Activated CD8-positive, alpha-beta memory T cell treated with anti-CD3 and anti-CD28 coated beads, Interleukin-2, amount 50 U/mL, for 4 hours (primary cell): ENCODE measurements around the gene APAF1.
"Not testable (repeated sequence)": the region's sequence is repeated elsewhere in the genome, so short reads cannot be mapped to it uniquely, and the experiment has no call there.

Source experiments
- DNase-seq: peaks from one replicate; pipeline ENCODE4 v3.0.0-alpha.2; 2020

The APAF1 gene

DNA sequence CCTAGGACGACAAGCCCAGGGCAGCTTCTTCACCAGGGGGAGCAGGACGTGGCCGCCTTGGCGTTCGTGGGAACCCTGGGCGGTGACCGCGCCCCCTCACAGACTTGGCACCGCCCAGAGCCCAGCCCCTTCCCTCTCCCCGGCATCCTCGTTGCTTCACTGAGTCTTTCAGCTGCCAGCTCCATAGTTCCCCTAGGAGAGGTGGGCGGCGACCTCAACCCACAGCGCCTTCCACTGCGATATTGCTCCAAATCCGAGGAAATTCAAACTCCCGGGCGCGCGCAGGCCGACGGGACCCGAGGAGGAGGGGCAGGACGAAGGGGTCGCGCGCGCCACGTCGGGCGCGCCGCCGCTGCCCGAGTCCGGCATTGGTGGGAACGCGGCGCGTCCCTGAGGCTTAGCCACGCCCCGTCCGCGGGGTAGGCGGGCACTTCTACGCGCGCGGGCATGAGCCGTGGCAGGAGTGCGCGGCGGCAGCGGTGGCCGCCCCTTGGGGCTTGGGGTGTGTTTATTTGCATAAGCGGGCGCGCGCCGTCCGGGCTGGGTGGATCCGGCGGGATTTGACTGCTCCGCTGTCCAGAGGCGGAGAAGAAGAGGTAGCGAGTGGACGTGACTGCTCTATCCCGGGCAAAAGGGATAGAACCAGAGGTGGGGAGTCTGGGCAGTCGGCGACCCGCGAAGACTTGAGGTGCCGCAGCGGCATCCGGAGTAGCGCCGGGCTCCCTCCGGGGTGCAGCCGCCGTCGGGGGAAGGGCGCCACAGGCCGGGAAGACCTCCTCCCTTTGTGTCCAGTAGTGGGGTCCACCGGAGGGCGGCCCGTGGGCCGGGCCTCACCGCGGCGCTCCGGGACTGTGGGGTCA, at the start of gene APAF1, which contains the start of gene IKBIP:
Gene APAF1, plus strand, starts transcription at position 579 of the 860 bp plus-strand sequence. CDS start 3,070 bp downstream, outside the sequence.
Gene IKBIP, minus strand, starts transcription at position 77 of the 860 bp plus-strand sequence. CDS start 87 bp downstream, outside the sequence.
- DNase-seq, result peak; percentile 98

DNA sequence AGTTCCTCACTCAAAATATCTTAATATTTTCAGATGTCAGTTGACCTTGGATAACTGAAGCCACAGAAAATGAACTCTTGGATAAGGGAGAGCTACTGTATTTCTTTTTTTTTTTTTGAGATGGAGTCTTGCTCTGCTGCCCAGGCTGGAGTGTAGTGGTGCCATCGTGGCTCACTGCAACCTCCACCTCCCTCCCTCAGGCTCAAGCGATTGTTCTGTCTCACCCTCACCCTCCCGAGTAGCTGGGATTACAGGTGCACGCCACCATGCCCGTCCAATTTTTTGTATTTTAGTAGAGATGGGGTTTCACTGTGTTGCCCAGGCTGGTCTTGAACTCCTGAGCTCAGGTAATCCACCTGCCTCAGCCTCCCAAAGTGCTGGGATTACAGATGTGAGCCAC, 47.8 kb upstream of the APAF1 start:
- not testable (repeated sequence) for DNase-seq

- no peak for DNase-seq
Measured at GRCh38 chr12:98601924-98602323, 43.2 kb upstream of the APAF1 start.

DNA sequence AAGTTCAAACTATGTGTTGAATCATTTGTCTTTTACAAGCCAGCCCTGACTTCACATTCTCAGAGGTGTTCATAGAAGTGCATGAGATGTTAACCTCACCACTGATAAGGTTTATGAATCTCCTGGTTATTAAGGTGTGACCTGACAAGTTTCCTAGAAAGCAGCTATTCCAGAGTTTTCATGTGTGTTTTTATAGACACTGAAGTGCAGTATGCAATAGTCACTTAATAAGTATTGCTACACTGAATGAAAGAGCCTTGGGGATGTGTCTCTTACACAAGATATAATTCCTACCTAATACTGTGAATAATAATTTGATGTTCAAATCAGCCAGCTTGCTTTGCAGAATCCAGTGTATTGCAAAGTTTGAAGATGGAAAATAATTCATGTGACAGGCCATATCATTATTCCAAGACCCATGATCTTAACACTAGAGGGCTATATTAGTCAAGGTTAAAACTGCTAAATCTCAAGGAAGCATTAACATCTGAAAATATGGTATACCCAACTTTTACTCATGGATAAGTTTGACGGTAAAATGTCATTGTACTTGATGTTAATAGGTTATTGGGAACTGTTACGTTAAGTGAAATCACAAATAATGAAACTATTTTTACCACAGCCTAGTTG, 38.6 kb upstream of the APAF1 start:
- no peak for DNase-seq

- no peak for DNase-seq
Measured at GRCh38 chr12:98610596-98610995, 34.5 kb upstream of the APAF1 start.

DNA sequence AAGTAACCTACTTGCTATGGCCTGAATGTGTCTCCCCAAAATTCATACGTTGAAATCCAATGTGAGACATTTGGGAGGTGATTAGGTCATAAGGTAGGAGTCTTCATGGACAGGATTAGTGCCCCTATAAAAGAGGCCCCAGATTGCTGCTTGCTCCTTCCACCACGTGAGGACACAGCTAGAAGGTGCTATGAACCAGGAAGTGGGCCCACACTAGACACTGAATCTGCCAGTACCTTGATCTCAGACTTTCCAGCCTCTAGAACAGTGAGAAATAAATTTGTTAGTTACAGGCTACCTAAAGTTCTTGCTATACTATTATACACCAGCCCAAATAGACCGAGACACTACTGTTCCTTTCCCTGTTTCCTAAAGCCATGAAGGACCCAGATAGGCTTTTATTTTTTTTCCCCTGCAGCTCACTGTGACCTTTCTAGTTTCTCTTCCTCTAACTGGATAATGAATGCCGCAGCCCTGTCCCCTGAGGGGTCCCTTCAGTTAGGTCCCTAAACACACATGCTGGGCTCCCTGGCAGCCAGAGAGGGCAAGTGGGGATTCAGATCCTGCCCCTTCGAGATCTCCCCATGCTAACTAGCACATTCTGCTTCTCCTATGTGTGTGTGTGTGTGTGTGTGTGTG, 32.3 kb upstream of the APAF1 start:
- DNase-seq, result no peak

GRCh38 chr12:98618952-98619351, 26.1 kb upstream of the APAF1 start:
- no peak for DNase-seq

- no peak for DNase-seq
Measured at GRCh38 chr12:98635657-98636323, 9.3 kb upstream of the APAF1 start.

DNA sequence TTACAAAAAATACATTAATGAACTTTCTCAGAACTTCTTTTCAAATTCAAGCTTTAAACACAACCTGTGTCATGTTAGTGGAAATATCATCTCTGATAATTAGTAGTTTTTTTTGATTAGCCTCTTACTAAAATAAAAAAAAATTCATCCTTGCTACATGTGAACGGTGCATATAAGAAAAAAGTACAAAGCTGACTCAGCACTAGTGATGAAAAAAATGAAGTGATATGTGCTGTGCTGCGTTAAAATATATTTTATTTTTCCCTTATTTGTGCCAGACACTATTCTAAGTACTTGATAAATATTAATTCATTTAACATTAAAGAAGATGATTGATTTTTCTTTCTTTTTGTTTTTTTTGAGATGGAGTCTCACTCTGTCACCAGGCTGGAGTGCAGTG, 8.0 kb upstream of the APAF1 start:
- DNase-seq, result no peak

- DNase-seq, result no peak
Measured at GRCh38 chr12:98638009-98638408, 7.1 kb upstream of the APAF1 start.

DNA sequence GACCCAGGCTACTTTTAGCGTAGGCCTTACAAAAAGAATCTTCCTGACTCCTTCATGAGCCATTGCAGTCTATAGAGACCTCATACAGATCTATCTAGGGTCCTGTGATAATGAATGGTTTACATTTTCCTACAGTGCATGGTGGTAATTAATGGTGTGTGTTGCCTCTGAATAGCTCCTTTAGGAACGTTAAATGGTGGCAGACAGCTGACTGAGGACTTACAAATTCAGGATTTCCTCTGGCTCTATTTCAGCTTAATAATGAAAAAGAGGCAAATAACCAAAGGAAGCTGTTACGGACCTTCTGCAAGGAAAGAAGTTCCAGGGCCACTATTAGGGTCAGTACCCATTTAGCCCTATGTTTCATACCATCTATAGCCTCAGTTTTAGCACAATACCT, 5.6 kb upstream of the APAF1 start:
- no peak for DNase-seq

- not testable (repeated sequence) for DNase-seq
Measured at GRCh38 chr12:98642801-98643200, 2.3 kb upstream of the APAF1 start.

- DNase-seq, result no peak
Measured at GRCh38 chr12:98644433-98644711, 718 bp upstream of the APAF1 start.

DNA sequence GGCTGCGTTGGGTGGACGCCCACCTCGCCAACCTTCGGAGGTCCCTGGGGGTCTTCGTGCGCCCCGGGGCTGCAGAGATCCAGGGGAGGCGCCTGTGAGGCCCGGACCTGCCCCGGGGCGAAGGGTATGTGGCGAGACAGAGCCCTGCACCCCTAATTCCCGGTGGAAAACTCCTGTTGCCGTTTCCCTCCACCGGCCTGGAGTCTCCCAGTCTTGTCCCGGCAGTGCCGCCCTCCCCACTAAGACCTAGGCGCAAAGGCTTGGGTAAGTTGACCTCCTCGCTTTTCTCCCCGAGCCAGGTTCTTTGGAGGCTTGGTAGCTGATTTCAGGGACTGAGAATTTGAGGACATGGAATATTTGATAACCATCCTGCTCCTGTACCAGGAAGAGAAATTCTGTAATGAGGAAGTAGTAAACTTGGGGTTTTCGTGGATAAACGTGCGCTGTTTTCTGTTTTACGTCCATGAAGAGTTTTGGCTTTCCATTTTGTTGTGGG, 530 bp downstream of the APAF1 start:
- no peak for DNase-seq

DNA sequence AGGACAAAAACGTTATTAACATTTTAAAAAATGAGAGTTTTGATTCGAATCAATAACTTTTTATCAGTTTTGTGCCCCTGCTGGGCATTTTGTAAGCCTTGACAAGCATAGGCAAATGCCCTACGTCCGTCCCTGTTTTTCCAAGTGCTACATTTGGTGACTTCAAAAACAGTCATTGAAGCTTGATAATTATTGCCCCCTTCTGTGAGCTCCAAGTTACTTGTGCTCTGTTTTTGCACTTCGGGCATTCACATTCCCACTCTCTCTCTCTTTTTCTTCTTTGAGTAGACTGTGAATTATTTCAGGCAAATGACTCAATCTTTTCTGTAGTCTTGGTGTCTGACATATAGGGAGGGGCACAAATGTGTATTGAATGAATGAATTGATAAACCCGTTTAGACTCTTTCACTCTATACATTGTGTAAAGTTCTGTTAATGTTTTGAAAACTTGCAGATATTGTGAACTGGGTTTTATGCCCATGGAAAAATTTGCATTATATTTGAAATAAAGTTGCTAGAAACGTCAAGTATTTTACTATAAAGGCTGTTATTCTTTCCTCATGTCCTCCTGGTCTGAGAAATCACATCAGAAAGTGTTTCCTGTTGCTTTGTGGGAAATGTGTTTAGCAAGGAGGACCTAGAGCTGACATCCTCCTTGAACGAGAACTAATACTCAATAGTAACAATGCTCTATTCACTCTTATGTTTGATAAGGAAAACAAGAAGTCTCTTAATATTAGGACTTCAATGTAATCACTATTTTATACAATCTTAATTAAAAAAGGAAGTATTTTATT, 1.4 kb downstream of the APAF1 start:
- DNase-seq, result no peak

DNA sequence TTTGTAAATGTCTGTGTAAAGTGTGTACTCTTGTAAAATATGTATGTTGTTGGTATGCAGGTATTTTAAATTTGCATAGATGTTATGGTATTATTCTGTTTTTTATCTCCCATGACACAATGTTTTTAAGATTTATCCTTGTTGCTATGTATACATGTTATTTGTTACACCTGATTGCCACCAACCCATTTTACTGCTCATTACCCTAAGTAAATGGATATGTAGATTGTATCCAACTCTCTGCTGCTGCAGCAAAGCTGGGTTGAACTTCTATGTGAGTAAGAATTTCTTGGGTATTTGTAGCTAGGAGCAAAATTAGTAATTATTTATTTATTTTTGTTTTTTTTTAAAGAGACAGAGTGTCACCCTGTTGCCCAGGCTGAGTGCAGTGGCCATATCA, 6.2 kb downstream of the APAF1 start:
- no peak for DNase-seq

DNA sequence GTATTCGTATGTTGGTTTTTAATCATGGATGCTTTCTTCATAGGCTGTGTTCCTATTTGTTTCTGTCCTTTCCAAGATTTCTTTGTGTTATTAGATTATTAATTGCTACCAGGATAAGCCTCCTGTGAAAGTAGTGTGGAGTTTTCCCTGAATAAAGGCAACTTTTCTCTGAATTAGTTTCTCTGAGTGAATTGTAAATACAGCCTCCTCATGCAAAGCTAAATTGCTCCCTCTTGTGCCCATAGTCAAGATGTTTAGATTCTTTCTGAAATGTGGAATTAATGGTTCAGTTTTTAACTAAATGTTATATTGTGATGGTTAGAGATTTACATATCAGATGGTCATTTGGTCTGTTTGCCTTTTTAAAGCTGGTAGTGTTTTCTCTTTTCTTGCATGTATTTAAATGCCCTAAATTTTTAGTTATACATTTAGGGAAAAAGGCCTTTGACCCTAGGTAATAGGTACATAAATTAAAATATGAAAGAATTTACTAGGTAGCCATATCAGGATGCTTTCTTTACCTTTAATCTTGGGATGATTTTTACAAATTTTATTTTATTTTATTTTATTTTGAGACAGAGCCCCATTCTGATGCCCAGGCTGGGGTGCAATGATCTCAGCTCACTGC, 8.9 kb downstream of the APAF1 start:
- no peak for DNase-seq

DNA sequence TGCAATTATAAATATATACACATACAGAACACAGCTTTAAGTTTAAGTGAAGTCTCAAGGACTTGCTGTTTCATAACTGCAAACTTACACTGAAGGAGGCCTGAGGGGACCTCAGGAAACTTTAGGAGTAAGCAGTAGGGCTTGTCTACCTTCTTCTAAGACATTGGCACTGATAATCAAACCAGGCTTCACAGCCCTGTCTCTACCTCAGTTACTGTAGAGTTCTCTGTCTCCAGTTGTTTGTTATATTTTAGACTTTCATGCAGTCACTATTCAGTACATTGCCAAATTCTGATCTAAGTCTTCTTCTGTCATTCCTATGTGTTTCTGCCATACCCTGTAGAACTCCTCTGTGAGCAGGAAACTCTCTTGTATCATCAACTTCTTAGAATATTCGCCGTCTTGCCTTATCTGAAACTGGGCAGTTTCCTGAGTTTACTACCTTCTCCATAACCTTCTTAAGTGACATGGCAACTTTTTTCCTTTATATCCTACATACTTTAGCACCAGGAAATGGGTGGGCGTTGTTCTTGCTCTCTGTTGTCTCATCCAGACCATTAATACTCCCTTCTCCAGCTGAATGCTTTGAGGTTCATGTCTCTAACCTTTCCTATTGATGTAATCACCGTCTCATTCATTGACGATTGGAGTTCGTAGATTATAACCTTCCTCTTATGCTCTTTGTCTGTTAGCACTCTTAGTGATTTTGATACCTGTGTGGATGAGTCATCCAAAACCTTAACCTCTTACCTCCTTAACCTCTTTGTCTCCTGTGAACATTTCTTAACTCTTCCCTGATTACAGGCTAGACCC, 11.4 kb downstream of the APAF1 start:
- no peak for DNase-seq

GRCh38 chr12:98660521-98660920, 15.4 kb downstream of the APAF1 start:
- DNase-seq, result no peak

DNA sequence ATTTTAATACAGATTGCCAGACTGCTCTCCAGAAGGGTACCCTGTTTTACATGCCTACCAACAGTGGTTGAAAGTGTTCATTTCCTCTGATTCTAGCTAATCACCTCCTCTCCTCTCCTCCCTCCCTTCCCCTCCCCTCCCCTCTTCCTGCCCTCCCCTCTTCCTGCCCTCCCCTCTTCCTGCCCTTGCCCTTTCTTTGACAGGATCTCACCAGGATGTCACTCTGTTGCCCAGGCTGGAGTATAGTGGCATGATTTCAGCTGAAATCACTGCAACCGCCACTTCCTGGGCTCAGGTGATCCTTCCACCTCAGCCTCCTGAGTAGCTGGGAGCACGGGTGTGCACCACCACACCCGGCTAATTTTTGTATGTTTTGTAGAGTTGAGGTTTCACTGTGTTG, 24.7 kb downstream of the APAF1 start:
- DNase-seq, result no peak

DNA sequence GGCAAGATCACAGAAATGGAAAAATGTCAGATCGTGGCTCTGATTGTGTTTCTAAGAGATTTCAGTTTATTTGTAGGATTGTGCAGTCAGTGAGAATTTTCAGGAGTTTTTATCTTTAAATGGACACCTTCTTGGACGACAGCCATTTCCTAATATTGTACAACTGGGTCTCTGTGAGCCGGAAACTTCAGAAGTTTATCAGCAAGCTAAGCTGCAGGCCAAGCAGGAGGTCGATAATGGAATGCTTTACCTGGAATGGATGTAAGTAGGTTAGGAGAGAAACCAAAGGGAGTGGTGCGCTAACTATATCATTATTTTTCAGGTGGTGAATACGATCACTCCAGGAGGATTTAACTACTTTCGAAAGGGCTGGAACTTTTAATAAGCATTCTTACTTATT, 26.4 kb downstream of the APAF1 start:
- DNase-seq, result no peak
